Thyroid gland (tissue), 4 donors: ENCODE results near the gene ADCY5.

Source experiments
- POLR2A ChIP-seq, 2 donors: fragments of 450-650 bp; IDR thresholded peaks; one replicate each; pipeline ENCODE4 v1.6.1; 2017; ENCODE audit warnings: antibody characterized with exemption in 2 of 2, mild to moderate bottlenecking in 2 of 2, moderate library complexity in 1 of 2
- TF ChIP-seq, protein P1 (sequence below), 6 experiments: fragments of 200-600 bp in 3 of 6; fragments of 450-650 bp in 3 of 6; sonication (generic) in 3 of 6; IDR thresholded peaks; one replicate each; pipeline ENCODE4 v1.5.1; 2016 to 2019; ENCODE audit warnings: antibody characterized with exemption in 6 of 6, mild to moderate bottlenecking in 2 of 6, inconsistent platforms in 1 of 6, moderate library complexity in 1 of 6

GRCh38 chr3:123331006-123331405, 117.9 kb downstream of the ADCY5 start:
- TF ChIP-seq, protein P1, sequence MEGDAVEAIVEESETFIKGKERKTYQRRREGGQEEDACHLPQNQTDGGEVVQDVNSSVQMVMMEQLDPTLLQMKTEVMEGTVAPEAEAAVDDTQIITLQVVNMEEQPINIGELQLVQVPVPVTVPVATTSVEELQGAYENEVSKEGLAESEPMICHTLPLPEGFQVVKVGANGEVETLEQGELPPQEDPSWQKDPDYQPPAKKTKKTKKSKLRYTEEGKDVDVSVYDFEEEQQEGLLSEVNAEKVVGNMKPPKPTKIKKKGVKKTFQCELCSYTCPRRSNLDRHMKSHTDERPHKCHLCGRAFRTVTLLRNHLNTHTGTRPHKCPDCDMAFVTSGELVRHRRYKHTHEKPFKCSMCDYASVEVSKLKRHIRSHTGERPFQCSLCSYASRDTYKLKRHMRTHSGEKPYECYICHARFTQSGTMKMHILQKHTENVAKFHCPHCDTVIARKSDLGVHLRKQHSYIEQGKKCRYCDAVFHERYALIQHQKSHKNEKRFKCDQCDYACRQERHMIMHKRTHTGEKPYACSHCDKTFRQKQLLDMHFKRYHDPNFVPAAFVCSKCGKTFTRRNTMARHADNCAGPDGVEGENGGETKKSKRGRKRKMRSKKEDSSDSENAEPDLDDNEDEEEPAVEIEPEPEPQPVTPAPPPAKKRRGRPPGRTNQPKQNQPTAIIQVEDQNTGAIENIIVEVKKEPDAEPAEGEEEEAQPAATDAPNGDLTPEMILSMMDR (IDR thresholded peaks at IDR 0.05), result no peak
- TF ChIP-seq POLR2A (IDR thresholded peaks at IDR 0.05), result no peak
